A549 (cell line): ENCODE results near the gene SNTG2.

Experiments
- BHLHE40 ChIP-seq: IDR thresholded peaks from 2 replicates; pipeline ENCODE4 v1.6.1; 2012; ENCODE audit warnings: low read depth, low read length, inconsistent platforms
- POLR2A ChIP-seq: IDR thresholded peaks from 2 replicates; pipeline ENCODE4 v1.6.1; 2012; ENCODE audit warnings: mild to moderate bottlenecking, low read length
- RNF2 ChIP-seq: fragments of 200-600 bp; sonication (generic); IDR thresholded peaks from 2 replicates; pipeline ENCODE4 v1.6.1; 2016; ENCODE audit warnings: low read depth, mild to moderate bottlenecking, antibody characterized with exemption, moderate library complexity, borderline replicate concordance
- TP53 ChIP-seq: fragments of 250-450 bp; sonication (Bioruptor Pico); IDR thresholded peaks from 2 replicates; pipeline ENCODE4 v1.5.0; 2021; ENCODE audit warnings: mild to moderate bottlenecking, moderate library complexity
- TF ChIP-seq, protein P1 (sequence below): fragments of >200 bp; sonication (Bioruptor Twin); formaldehyde crosslinking; IDR thresholded peaks from 3 replicates; pipeline ENCODE4 v1.5.1; 2016

DNA sequence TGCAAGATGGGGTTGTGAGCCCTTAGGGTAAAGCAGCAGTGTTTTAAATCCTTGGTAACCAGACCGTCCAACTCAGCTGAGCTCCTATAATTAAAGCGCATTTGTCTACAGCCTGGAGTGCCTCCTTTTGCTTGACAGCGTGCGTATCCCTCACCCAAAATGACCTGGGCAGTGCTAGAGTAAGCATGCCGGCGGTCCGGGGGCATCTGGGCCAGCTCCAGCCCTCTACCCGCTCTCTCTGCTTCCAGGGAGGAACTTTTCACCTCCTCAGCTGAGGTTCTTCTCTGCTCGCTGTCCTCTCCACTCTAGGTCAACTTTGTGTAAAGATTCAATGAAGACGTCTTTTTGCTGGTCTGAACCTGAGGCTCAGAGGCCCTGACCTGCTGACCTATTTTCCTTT is 360.2 kb downstream of the SNTG2 start:
- no peak for TF ChIP-seq TP53 (CRISPR knock-in tag)
- no peak for TF ChIP-seq POLR2A
- TF ChIP-seq, protein P1, sequence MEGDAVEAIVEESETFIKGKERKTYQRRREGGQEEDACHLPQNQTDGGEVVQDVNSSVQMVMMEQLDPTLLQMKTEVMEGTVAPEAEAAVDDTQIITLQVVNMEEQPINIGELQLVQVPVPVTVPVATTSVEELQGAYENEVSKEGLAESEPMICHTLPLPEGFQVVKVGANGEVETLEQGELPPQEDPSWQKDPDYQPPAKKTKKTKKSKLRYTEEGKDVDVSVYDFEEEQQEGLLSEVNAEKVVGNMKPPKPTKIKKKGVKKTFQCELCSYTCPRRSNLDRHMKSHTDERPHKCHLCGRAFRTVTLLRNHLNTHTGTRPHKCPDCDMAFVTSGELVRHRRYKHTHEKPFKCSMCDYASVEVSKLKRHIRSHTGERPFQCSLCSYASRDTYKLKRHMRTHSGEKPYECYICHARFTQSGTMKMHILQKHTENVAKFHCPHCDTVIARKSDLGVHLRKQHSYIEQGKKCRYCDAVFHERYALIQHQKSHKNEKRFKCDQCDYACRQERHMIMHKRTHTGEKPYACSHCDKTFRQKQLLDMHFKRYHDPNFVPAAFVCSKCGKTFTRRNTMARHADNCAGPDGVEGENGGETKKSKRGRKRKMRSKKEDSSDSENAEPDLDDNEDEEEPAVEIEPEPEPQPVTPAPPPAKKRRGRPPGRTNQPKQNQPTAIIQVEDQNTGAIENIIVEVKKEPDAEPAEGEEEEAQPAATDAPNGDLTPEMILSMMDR, result no peak
- no peak for TF ChIP-seq BHLHE40
- no peak for TF ChIP-seq RNF2
